ENCODE data around the gene CSNK1A1.
"Not testable (repeated sequence)": the region's sequence is repeated elsewhere in the genome, so short reads cannot be mapped to it uniquely, and the experiment has no call there.

The CSNK1A1 gene

DNA sequence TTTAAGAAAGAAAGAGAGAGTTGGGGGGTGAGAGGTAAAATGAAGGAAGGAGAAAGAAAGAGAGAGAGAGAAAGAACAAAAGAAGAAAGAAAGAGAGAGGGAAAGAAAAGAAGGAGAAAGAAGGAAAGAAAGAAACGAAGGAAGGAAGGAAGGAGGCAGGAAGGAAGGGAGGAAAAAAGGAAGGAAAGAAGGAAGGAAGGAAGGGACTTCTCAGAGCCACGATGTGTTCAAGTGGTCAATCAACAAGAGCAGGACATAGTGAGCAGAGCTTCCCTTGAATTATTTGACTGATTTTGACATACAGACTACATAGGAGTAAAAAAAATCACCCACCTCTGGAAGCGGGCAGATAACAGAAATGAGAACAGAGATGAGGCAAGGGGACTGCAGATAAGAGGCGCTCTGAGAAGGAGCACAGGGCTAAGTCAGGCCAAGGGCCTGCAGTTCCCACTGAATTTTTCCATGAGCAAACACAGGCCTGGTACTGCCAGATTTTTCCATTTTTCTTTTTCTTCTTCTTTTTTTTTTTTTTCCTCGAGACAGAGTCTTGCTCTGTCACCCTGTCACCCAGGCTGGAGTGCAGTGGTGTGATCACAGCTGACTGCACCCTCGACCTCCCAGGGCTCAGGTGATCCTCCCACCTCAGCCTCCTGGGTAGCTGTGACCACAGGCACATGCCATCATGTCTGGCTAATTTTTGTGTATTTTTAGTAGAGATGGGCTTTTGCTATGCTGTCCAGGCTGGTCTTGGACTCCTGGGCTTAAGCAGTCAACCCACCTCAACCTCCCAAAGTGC, 94.4 kb downstream of the CSNK1A1 start:
- no peak for DNase-seq (ENCODE audit: low read depth, low spot score)

DNA sequence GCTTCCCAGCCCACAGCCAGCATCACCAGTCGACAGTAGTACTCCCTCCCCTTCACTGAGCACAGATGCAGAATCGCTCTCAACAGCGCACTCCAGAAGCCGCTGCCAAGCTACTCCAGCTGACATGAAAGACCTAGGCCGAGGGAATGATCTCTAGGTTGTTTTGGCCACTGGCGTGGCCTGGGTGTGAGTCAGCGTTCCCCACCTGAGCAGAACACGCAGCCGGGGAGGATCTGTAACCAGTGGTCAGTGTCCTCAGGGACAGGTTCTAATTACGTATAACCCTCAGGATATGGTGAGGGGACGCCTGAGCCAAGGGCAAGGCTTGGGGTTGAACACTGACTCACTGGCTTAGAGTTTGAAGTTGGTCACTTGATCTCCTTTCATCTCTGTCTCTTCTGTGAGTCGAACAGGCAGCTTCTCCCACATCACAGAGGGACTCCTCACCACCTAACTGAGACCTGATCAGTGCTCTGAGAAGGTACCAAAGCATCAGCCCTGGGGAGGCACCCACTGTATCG, 95.3 kb downstream of the CSNK1A1 start:
- DNase-seq (ENCODE audit: low read depth, low spot score), result no peak

GRCh38 chr5:149453618-149454415, 97.4 kb downstream of the CSNK1A1 start:
- no peak for DNase-seq (ENCODE audit: low read depth, low spot score)

- DNase-seq (ENCODE audit: low read depth, low spot score), result no peak
Measured at GRCh38 chr5:149452665-149453617, 98.3 kb downstream of the CSNK1A1 start.

- DNase-seq (ENCODE audit: low read depth, low spot score), result no peak
Measured at GRCh38 chr5:149452007-149452664, 99.1 kb downstream of the CSNK1A1 start.

DNA sequence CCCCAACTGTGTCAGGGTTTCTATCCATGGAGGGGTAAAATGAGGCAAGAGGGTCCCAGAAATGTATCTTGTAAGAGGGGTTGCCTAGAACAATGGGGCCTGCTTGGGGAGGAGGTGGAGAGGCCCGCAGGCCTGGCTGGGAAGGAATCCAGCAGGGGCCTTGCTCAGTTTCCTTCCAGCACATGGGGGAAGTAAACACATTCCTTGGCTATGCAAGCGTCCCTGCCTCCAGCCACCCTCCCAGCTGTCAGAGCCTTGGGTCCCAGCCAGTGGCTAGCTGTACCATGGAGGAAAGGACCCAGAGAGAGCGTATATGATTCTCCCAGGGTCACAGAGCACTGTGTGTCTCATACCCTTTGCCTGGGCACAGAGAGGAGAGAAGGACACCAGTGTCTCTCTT, 101.0 kb downstream of the CSNK1A1 start:
- no peak for DNase-seq (ENCODE audit: low read depth, low spot score)

- no peak for DNase-seq (ENCODE audit: low read depth, low spot score)
Measured at GRCh38 chr5:149448831-149449714, 102.2 kb downstream of the CSNK1A1 start.

DNA sequence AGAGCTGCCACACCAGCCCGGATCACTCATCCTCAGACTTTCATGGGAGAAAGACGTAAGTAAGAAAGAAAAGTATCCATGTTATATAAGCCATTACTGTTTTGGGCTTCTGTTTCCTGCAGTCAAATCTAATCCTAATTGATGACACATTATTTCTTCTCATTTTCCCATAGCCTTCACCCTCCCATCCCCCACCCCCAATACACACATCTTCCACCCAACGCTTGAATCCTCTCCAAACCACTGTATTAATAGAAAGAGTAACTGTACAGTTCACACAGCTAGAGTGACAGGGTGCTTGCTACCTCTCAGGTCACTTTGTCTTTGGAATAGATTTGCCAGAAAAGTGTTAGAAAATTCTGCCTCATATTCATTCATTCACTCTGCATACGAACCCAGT, 102.8 kb downstream of the CSNK1A1 start:
- DNase-seq (ENCODE audit: low read depth, low spot score), result no peak

- no peak for DNase-seq (ENCODE audit: low read depth, low spot score)
Measured at GRCh38 chr5:149447373-149448367, 103.6 kb downstream of the CSNK1A1 start.

GRCh38 chr5:149446794-149447193, 104.4 kb downstream of the CSNK1A1 start:
- DNase-seq (ENCODE audit: low read depth, low spot score), result not testable (repeated sequence)

DNA sequence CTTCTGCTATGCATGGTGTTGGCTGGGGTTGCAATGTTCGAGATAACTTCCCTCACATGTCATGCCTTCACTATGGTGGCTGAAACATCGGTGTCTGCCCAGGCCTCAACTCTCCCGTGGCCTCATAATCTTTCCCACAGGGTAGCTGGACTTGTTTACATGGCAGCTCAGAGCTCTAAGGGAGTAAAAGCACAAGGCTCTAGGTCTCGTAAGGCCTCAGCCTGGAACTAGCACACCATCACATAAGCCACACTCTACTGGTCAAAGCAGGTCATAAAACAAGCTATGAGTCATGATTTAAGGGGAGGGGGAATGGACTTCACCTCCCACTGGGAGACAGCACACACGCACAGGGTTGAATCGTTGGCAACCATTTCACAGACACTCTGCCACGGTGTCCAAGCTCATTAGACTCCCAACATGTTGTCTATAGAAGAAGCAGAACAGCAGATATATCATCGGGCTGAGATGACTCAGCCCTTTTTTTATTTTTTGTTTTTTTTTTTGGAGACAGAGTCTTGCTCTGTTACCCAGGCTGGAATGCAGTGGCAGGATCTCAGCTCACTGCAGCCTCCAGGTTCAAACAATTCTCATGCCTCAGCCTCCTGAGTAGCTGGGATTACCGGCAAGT, 105.4 kb downstream of the CSNK1A1 start:
- no peak for DNase-seq (ENCODE audit: low read depth, low spot score)

DNA sequence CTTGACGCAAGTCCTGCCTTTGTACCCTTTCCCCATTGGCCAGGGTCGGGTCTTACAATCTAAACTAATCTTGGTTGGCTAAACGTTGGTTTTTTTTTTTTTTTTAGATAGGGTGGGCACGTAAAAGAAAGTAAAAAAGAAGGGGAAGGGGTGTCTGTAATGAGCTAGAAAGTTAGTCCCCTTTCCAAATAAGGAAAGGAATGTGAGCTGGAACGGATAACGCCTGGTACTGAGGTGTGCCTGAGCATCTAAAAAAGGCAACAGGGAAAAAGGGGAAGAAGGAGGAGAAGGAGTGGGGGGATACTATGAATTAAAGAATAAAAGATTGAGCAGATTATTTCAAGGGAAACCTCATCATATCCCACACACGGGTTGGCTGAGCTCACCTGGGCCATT, 105.9 kb downstream of the CSNK1A1 start:
- no peak for DNase-seq (ENCODE audit: low read depth, low spot score)

GRCh38 chr5:149444430-149444829, 106.8 kb downstream of the CSNK1A1 start:
- DNase-seq (ENCODE audit: low read depth, low spot score), result not testable (repeated sequence)

DNA sequence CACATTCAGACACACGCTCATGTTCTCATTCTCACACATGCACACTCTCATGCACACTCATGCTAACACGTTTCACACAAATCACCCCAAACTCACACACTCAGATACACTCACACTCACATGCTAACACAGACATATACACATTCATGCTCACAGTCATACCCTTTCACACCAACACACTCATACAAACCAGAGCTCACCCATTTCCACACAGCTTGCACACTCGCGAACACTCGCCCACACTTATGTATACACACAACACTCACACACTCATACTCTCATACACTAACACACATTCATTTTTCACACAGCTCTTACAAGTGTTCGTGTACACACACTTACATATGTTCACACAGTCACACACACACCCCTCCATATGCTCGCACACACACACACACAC, 108.0 kb downstream of the CSNK1A1 start:
- DNase-seq (ENCODE audit: low read depth, low spot score), result no peak

DNA sequence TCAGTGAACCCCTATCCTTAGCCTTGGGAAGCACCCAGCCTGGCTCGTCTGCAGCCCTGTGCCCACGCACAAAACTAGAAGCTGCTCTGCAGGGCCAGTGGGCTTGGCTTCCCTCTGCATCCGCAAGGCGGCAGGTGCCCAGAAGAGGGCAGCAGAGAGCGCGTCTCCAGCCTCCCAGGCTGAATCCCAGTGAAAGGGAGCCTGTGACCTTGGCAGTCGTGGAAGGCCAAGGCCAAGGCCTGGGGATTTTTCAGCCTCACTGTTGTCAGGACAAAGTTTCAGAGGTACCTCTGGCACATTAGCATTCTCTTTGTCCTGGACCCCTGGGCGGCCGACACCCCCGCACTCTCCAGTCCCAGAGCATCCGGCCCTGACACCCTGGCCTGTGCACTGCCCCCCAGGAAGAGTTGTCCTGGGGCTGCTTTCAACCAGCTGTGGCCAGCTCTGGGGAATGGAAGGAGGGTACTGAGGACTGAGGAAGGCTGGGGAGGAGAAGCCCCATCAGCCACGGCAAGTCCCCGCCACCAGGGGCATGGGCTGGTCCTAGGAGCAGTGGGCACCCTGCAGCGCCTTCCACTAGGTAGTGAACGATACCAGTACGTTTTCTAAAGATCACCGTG, 108.6 kb downstream of the CSNK1A1 start:
- no peak for DNase-seq (ENCODE audit: low read depth, low spot score)

Data from iPS DF 19.7 (cell line).